Mucosa of stomach (tissue), 1 donor: ENCODE measurements around the gene WDR13.

ENCODE experiments used
- H3K27me3 ChIP-seq: one replicate; pipeline ENCODE4 v1.7.0; 2013; ENCODE audit warnings: mild to moderate bottlenecking, low read length; ENCODE audit not compliant: control insufficient read depth, insufficient read depth
- H3K36me3 ChIP-seq: one replicate; pipeline ENCODE4 v1.7.0; 2013; ENCODE audit warnings: low read length; ENCODE audit not compliant: control insufficient read depth, insufficient read depth
- H3K4me1 ChIP-seq: one replicate; pipeline ENCODE4 v1.7.0; 2013; ENCODE audit warnings: mild to moderate bottlenecking, low read length; ENCODE audit not compliant: control insufficient read depth, insufficient read depth
- H3K4me3 ChIP-seq: one replicate; pipeline ENCODE4 v1.7.0; 2013; ENCODE audit warnings: low read length
- H3K9ac ChIP-seq: one replicate; pipeline ENCODE4 v1.7.0; 2013; ENCODE audit warnings: mild to moderate bottlenecking, low read length, moderate library complexity
- H3K9me3 ChIP-seq: one replicate; pipeline ENCODE4 v1.7.0; 2013; ENCODE audit warnings: mild to moderate bottlenecking, low read length, moderate library complexity; ENCODE audit not compliant: control insufficient read depth
- donor health status: Pancreatic carcinoma.

Gene WDR13

GRCh38 chrX:48576108-48576507 is 21.2 kb upstream of the WDR13 start:
- H3K9ac ChIP-seq = no peak overlapping the region
- no peaks in the 10 kb centered on the region for H3K9me3 ChIP-seq
- H3K36me3 ChIP-seq = peaks cover 8% of the 10 kb centered on the region
- H3K4me3 ChIP-seq = peak overlapping the region; percentile 82
- H3K4me1 ChIP-seq = peaks cover 15% of the 10 kb centered on the region
- no peaks in the 10 kb centered on the region for H3K27me3 ChIP-seq

- peaks cover 14% of the 10 kb centered on the region for H3K4me1 ChIP-seq
- no peak overlapping the region for H3K4me3 ChIP-seq
- no peaks in the 10 kb centered on the region for H3K27me3 ChIP-seq
- H3K9ac ChIP-seq = no peak overlapping the region
- H3K9me3 ChIP-seq = no peaks in the 10 kb centered on the region
- H3K36me3 ChIP-seq = peaks cover 8% of the 10 kb centered on the region
Measured at GRCh38 chrX:48578661-48579128, 18.6 kb upstream of the WDR13 start.

GRCh38 chrX:48579259-48579658 is 18.0 kb upstream of the WDR13 start:
- Histone ChIP-seq H3K4me3 (no peak overlapping the region), H3K4me1 (peaks cover 12% of the 10 kb centered on the region), H3K9me3 (no peaks in the 10 kb centered on the region), H3K9ac (no peak overlapping the region), H3K27me3 (no peaks in the 10 kb centered on the region), H3K36me3 (peaks cover 8% of the 10 kb centered on the region)

GRCh38 chrX:48580662-48581061 is 16.6 kb upstream of the WDR13 start:
- no peaks in the 10 kb centered on the region for H3K27me3 ChIP-seq
- no peak overlapping the region for H3K4me3 ChIP-seq

GRCh38 chrX:48584698-48585097 is 12.6 kb upstream of the WDR13 start:
- Histone ChIP-seq H3K4me3 (no peak overlapping the region), H3K36me3 (no peaks in the 10 kb centered on the region), H3K9me3 (no peaks in the 10 kb centered on the region), H3K27me3 (no peaks in the 10 kb centered on the region), H3K9ac (no peak overlapping the region), H3K4me1 (no peaks in the 10 kb centered on the region)

More at GRCh38 chrX:48580662-48581061, 16.6 kb upstream of the WDR13 start:
- Histone ChIP-seq H3K4me1 (peaks cover 8% of the 10 kb centered on the region), H3K9ac (no peak overlapping the region), H3K36me3 (peaks cover 8% of the 10 kb centered on the region), H3K9me3 (no peaks in the 10 kb centered on the region)

- Histone ChIP-seq H3K9me3 (no peaks in the 10 kb centered on the region), H3K27me3 (no peaks in the 10 kb centered on the region), H3K4me3 (no peak overlapping the region), H3K36me3 (no peaks in the 10 kb centered on the region), H3K9ac (no peak overlapping the region), H3K4me1 (no peaks in the 10 kb centered on the region)
Measured at GRCh38 chrX:48589482-48590162, 7.7 kb upstream of the WDR13 start.

GRCh38 chrX:48590203-48591103 is 6.8 kb upstream of the WDR13 start:
- no peak overlapping the region for H3K9ac ChIP-seq
- no peaks in the 10 kb centered on the region for H3K27me3 ChIP-seq
- no peaks in the 10 kb centered on the region for H3K9me3 ChIP-seq
- H3K36me3 ChIP-seq = no peaks in the 10 kb centered on the region
- no peak overlapping the region for H3K4me3 ChIP-seq
- no peaks in the 10 kb centered on the region for H3K4me1 ChIP-seq

GRCh38 chrX:48591255-48591791 is 6.0 kb upstream of the WDR13 start:
- Histone ChIP-seq H3K4me3 (no peak overlapping the region), H3K9me3 (no peaks in the 10 kb centered on the region), H3K27me3 (no peaks in the 10 kb centered on the region), H3K36me3 (no peaks in the 10 kb centered on the region), H3K9ac (no peak overlapping the region), H3K4me1 (no peaks in the 10 kb centered on the region)

GRCh38 chrX:48592971-48593370 is 4.3 kb upstream of the WDR13 start:
- Histone ChIP-seq H3K9me3 (no peaks in the 10 kb centered on the region), H3K27me3 (no peaks in the 10 kb centered on the region), H3K4me1 (peaks cover 8% of the 10 kb centered on the region), H3K36me3 (no peaks in the 10 kb centered on the region), H3K9ac (no peak overlapping the region), H3K4me3 (no peak overlapping the region)

GRCh38 chrX:48595929-48596328 is 1.4 kb upstream of the WDR13 start:
- peaks cover 8% of the 10 kb centered on the region for H3K36me3 ChIP-seq
- H3K9me3 ChIP-seq = no peaks in the 10 kb centered on the region
- no peaks in the 10 kb centered on the region for H3K27me3 ChIP-seq
- H3K4me3 ChIP-seq = no peak overlapping the region
- no peak overlapping the region for H3K9ac ChIP-seq
- H3K4me1 ChIP-seq = peaks cover 8% of the 10 kb centered on the region

- peaks cover 8% of the 10 kb centered on the region for H3K4me1 ChIP-seq
- H3K36me3 ChIP-seq = peaks cover 8% of the 10 kb centered on the region
- no peak overlapping the region for H3K4me3 ChIP-seq
- no peaks in the 10 kb centered on the region for H3K27me3 ChIP-seq
- H3K9me3 ChIP-seq = no peaks in the 10 kb centered on the region
- H3K9ac ChIP-seq = peak overlapping the region; percentile 77
Measured at GRCh38 chrX:48598614-48599013, 1.3 kb downstream of the WDR13 start.

- H3K36me3 ChIP-seq = peaks cover 8% of the 10 kb centered on the region
- no peak overlapping the region for H3K9ac ChIP-seq
- H3K9me3 ChIP-seq = no peaks in the 10 kb centered on the region
- H3K4me3 ChIP-seq = no peak overlapping the region
- H3K4me1 ChIP-seq = peaks cover 8% of the 10 kb centered on the region
- no peaks in the 10 kb centered on the region for H3K27me3 ChIP-seq
Measured at GRCh38 chrX:48599341-48599740, 2.0 kb downstream of the WDR13 start.
